Fibroblast of gingiva (primary cell): ENCODE data around the gene MICU2.
A peak's percentile ranks its signal among the peaks of the same experiment; 100 is the strongest.

ENCODE experiments used
- DNase-seq: peaks from one replicate; pipeline ENCODE4 v3.0.0-alpha.2; 2011; ENCODE audit warnings: low read depth

MICU2 gene

GRCh38 chr13:21544515-21544914 is 59.5 kb downstream of the MICU2 start:
- no peak for DNase-seq

- no peak for DNase-seq
Measured at GRCh38 chr13:21542563-21542962, 61.4 kb downstream of the MICU2 start.

GRCh38 chr13:21541980-21542379 is 62.0 kb downstream of the MICU2 start:
- DNase-seq, result no peak

- no peak for DNase-seq
Measured at GRCh38 chr13:21541271-21541670, 62.7 kb downstream of the MICU2 start.

- no peak for DNase-seq
Measured at GRCh38 chr13:21539687-21540086, 64.3 kb downstream of the MICU2 start.

- no peak for DNase-seq
Measured at GRCh38 chr13:21538753-21539152, 65.2 kb downstream of the MICU2 start.

GRCh38 chr13:21538280-21538679 is 65.7 kb downstream of the MICU2 start:
- no peak for DNase-seq

- no peak for DNase-seq
Measured at GRCh38 chr13:21537105-21537504, 66.9 kb downstream of the MICU2 start.

GRCh38 chr13:21534760-21535159 is 69.2 kb downstream of the MICU2 start:
- no peak for DNase-seq

GRCh38 chr13:21531455-21531854 is 72.5 kb downstream of the MICU2 start:
- DNase-seq, result no peak

GRCh38 chr13:21530656-21531055 is 73.3 kb downstream of the MICU2 start:
- DNase-seq, result no peak

GRCh38 chr13:21529146-21529893 is 74.7 kb downstream of the MICU2 start:
- no peak for DNase-seq

GRCh38 chr13:21528616-21529015 is 75.4 kb downstream of the MICU2 start:
- peak; percentile 9 for DNase-seq

GRCh38 chr13:21526707-21527540 is 77.0 kb downstream of the MICU2 start:
- DNase-seq, result no peak

- DNase-seq, result no peak
Measured at GRCh38 chr13:21522847-21523246, 81.1 kb downstream of the MICU2 start.

GRCh38 chr13:21522130-21522529 is 81.8 kb downstream of the MICU2 start:
- no peak for DNase-seq

GRCh38 chr13:21518617-21519144 is 85.3 kb downstream of the MICU2 start:
- DNase-seq, result no peak

- no peak for DNase-seq
Measured at GRCh38 chr13:21517576-21517975, 86.4 kb downstream of the MICU2 start.

- no peak for DNase-seq
Measured at GRCh38 chr13:21516805-21517204, 87.2 kb downstream of the MICU2 start.

GRCh38 chr13:21511849-21512248 is 92.1 kb downstream of the MICU2 start:
- no peak for DNase-seq

GRCh38 chr13:21504379-21504778 is 99.6 kb downstream of the MICU2 start:
- DNase-seq, result no peak

GRCh38 chr13:21501686-21502085 is 102.3 kb downstream of the MICU2 start:
- DNase-seq, result no peak

GRCh38 chr13:21486322-21486721 is 117.6 kb downstream of the MICU2 start:
- DNase-seq, result no peak
